MV-4-11 (cell line): Measurements from ENCODE around the gene NECTIN1.

Source experiments
- DNase-seq: peaks from one replicate; lab custom pipeline; 2025; lab: John Stamatoyannopoulos, UW

The NECTIN1 gene

DNA sequence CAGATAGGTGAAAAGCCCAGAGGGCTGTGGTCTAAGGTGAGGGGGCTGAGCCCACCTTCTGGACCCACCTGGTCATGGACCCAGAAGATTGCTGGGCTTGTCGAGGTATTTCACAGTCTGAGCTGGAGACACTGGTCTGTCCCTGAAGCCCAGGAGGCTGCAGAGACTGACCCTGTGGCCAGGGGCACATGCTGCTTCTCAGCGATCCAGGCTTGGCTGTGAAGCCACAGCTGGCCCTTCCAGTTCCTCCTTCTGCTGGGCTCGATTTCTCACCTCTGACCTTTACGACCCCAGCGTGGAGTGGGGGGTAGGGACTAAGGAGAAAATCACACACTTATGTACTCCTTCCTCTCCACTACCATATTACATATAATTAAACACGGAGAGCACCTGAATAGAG is 88.5 kb downstream of the NECTIN1 start:
- DNase-seq, result peak; percentile 49

DNA sequence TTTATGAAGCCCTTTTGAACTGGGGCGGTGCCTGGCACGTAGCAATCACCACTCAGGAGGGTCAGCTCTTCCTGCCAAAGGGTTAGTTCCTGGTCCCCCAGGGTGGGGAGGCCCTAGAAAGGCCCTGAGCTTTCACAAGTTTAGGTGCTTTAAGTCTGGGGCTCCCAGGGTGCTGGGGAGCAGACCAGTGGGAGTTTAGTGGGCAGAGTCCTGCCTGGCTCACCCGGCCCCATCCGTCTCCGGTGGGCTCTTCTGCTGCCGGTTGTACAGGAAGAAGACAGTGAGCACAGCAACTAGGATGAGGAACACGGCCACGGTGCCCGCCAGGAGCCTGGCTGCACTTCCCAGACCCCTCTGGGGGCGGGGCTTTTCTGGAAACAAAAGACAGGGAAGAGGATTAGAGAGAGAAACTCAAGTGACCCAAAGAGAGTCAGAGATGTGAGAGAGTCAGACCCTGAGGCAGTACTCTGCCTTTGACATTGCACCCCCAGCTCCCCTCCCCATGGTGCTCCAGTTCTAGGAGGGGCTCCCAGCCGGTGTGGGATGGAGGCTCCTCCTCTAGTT is 89.3 kb downstream of the NECTIN1 start:
- no peak for DNase-seq

DNA sequence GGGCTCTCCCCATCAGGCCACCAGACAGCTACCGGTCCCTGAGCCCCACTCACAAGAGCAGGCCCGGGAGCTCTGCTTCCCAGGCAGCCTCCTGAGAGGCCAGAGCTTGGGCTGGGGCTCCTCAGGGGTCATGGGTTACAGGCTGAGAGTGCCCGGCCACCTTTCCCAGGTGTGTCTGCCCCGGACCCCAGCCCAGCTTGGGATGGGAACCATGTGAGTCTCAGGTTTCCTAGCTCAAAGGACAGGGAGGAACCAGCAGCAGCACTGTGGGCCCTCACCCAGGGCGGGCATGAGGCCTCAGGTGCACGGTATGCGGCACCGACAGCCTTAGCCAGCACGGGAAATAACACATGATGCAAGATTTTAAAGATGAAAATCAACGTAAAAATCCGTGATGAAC is 90.1 kb downstream of the NECTIN1 start:
- no peak for DNase-seq

DNA sequence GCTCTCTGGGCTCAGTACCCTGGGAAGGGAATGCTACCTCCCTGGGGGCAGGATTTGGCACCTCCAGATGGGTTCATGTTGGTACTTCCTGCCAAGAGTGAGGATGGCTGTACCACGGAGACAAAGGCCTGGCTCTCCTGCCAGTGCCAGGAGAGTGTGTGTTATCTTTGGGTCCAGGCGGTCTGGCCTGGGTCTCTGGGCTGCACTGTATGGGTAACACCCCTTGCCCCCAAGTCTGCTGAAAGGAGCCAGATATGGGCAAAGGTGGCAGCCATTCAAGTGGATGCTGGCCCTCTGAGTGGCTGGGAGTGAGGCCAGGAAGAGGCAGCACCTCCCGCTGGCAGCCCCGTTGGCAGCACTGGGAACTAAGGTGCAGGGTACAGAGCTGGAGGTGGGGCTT is 91.5 kb downstream of the NECTIN1 start:
- DNase-seq, result no peak

DNA sequence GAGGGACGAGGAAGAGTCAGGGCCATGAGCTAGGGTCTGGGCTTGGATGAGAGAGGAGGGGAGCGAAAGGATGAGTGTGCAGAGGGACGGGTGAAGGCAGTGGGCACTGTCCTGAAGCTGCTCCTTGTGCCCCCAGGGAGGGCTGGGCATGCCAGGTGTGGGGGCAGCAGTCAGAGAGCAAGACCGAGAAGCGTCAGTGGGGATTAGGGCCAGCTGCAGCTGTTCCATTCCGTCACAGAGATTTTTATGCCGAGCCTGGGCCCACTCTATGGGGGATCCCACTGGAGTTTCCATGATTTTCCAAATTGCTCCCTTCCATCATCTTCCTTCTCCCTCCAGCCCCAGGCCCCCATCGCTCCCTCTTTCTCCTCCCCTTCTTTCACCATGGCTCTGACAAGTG is 93.2 kb downstream of the NECTIN1 start:
- no peak for DNase-seq

DNA sequence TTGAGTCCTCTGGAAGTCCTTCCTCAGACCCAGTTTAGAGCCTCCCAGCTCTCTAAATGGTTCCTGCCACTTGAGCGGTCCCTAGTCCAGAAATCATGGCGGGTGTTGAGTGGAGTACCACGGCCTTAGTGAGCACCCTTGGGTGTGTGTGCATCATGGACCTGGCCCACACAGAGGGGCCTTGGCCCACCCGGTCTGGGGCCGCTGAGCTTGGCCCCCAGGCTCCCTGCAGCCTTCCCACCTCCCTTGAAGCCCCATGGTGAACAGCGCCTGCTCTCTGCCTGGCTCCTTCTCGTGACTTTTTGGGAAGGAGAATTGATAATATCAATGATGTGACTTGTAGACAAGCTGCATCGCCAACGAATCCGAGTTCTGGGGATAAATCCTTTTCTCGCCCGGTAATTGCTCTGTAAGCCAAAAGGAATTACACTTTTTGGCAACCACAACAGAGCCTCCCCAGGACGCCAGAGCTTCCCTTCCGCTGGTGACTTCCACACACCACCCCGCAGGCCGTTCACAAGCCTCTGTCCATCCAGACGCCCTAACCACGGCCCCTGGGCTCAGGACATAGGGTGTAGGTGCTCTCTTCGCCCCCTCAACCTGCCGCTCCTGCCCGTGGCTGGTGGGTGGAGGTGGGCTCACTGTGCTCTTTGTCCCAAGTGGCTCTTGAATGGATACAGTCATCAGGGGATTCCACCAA is 93.8 kb downstream of the NECTIN1 start:
- DNase-seq, result no peak

DNA sequence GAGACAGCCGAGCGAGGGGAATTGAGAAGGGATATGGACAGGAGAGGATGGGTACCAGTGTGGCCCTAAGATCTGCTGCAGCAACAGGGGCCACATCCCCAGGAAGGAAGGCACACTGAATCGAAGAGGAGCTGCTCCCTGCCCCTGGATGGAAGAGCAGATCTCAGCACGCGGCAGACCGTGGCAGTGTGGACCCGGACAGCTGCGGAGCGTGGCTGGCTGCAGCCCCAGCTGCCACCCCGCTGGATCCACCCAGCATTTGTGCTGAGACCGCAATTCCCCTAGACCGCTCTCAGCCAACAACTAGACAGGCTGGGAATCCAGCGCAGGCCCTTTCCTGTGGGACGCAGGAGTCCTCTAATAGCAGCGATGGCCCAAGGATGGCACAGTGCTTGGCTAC is 94.7 kb downstream of the NECTIN1 start:
- no peak for DNase-seq

DNA sequence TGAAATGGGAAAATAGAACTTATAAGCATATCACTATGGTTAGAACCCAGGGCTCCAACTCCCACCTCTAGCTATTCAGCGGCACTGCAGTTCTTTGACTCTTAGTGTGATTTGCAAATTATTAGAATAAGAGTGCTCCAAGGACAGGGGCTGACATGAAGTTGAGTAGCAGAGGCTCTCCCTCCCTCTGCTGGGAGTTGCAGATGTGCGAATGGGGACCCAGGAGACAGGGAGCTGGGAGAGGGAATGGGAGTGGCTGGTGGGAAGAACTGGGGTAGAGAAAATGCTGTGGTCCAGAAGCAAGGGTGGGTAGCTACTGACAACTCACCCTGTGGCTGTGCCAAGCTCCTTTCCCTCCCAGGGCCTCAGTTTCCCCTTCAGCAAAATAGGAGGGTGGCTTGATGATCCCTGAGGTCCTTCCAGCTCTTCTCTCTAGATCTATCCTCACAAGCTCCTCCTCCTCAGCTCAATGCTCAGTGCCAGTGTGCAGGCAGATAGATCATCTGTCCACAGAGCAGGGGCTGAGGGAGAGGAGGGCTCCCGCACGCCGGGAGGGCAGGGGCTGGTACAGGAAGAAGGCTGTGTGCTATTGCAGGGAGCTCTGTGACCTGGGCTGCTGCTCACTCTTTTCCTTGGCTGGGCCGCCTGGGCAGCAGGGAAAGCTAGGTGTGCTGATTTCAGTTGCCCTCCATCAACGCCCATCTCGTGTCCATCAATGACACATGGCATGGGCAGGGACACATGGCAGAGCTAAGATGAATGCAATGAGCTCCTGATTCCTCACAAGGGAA is 99.0 kb downstream of the NECTIN1 start:
- DNase-seq, result no peak

DNA sequence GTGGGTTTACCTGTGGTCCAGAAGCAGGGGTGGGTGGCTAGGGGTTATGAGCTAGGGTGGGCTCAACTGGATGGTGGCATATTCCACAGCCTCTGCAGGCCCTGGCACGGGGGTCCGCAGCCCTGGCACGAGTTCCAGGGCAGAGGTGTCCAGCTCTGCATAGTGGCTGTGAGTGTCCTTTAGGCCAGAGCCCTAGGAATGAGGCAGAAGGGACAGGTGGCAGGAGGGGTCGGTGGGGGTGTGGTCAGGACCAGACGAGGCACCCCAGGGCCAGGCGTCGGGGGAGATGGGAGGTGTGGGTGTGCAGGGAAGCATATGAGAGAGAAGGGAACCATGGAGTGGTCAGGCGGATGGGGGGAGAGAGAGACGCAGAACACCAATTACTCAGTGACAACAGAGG is 99.9 kb downstream of the NECTIN1 start:
- DNase-seq, result no peak

DNA sequence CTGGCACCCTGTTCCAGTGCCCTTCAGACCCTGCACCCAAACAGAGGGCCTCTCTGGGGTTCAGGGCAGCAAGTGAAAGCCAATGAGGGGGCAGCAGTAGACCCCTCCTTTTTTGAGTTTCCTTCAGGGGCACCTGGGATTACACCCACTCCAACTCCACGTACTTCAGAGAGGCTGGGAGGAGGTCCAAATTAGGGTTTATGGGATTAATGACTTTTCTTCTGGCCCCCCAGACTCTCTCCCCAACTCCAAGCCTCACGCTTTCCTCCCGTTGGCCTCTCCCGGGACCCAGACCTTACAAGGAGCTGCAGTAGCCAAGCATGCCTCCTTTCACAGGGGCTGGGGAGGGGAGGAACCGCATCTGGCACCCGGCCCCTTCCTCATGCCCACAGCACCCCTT is 101.7 kb downstream of the NECTIN1 start:
- no peak for DNase-seq

DNA sequence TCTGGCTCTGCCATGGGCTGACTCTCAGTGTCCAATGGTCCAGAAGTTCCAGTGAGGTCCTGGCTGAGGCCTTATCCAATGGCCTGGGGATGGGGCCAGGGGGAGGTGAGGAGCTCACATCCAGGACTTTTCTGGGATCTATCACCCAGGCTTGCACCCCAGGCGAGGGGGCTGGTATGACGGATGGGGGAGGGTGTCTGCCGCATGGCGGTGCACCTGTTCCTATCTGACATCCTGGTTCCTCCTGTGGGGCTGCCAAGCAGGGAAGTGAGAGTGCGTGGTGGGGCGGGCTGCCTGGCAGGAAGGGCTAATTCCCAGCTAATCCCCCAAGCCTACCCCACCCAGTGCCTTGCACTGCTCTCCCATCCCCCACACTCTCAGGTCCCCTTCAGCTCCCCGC is 102.1 kb downstream of the NECTIN1 start:
- DNase-seq, result peak; percentile 85

DNA sequence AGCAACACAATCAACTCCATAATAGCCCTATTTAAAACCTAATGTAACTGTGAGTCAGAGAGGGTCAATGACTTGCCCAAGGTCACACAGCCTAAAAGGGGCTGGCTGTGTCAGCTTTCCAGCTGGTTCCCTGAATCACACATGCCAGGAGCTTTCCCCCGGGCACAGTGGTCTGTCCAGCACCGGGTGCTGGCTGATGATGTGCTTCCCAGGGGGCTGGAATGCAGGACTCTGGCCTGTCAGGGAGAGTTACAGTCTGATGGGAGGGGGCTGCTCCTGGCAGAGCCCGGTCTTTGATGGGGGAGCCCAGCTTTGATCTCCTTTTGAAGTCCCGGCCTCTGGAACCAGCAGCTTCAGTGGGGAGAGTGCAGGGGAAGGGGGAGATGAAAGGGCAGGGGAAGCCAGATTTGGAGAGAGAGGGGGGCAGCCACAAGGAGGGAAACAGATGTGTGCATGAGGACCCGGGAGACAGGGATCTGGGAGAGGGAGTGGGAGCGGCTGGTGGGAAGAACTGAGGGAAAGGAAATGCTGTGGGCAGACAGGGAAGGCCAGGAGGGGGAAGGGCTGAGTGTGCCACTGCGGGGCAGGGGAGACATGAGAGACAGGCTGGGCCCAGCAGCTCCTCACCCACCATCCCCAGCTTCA is 102.7 kb downstream of the NECTIN1 start:
- no peak for DNase-seq

DNA sequence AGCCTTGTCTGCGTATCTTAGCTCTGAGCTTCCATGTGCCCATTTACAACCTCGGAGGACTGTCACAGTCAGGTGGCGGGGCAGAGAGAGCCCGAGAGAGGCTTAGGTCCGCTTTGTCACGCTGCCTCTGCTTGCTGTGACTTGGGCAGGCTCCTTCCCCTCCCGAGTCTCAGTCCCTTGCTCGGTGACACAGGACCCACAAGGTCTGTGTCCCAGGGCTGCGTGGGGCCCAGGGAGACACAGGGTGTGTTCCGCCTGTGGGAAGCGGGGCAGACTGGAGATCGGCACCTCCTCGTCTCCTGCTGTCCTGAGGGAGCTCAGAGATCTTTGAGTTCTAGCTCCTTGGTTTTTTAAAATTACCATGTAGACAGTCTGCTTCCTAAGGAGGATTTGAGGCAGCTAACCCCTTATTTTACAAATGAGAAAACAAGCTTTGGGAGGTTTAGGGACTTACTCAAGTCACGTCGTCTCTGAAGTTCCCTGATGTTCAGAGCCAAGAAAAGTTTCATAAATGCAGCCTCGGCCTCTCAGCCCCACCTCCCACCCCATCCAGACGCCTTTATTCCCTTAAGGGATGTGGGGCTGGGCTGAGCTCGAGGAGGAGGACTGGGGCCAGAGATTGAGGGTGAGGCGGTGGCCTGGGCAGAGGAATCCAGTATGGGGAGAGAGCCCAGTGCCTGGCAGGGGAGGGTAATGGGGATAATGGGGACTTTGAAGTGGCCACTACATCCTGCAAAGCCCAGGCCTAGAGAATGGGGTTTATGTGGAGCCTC is 103.6 kb downstream of the NECTIN1 start:
- DNase-seq, result no peak

DNA sequence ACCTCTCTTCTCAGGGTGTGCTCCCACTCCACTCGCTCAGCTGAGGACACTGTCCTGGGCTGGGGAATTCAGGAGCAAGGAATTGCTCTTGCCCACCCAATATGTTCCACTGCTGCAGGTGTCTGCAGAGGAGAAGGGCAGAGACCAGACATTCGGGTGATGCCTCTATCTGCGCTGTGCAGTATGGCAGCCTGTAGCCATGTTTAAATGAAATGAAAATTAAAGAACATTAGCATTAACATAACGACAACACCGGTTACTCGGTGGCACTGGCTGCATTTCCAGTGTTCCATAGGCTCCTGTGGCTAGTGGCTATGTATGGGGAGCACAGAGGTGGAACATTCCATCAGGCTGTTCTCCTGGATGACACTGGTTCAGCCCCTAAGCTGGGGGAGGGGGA is 104.4 kb downstream of the NECTIN1 start:
- no peak for DNase-seq

DNA sequence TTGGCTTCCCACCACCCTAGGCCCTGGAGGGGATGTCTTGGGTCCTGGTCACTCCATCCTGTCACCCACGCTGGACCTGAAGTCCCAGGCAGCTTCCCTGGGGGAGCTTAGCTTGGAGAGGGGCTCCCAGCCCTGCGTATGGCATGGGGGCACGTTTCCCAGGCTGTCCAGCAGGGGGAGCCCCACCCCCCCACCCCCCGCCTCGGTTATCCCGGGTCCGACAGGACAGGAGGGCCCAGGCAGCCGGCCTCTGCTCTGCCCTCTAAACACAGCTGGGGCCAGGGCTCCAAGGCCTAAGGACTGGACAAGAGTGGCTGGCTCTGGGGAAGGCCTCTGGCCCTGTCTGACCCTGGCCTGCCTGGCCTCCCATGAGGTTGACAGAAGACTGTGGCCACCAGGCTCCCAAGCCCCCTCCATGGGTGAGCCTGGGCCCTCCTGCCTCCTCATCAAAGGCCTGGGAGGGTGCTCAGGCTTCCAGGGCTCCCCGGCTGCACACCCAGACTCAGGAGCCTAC is 104.8 kb downstream of the NECTIN1 start:
- DNase-seq, result no peak

DNA sequence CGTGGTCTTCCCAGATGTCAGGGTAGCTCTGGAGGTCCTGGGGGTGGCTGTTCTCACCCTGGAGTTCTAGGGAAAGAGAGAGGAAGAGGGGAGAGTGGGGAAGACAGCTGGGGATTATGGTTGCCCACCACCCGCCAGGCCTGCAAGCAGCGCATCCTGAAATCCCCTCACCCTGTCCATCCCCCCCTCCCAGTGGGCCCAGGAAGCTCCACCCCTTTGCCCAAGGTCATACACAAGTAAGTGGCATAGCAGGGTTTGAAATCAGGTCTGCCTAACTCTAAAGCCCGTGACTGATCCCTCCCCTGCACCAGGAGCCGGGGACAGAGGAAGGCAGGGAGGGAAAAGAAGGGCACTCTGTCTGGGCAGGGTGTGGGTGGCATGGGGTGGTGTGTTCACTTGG is 105.3 kb downstream of the NECTIN1 start:
- DNase-seq, result no peak

DNA sequence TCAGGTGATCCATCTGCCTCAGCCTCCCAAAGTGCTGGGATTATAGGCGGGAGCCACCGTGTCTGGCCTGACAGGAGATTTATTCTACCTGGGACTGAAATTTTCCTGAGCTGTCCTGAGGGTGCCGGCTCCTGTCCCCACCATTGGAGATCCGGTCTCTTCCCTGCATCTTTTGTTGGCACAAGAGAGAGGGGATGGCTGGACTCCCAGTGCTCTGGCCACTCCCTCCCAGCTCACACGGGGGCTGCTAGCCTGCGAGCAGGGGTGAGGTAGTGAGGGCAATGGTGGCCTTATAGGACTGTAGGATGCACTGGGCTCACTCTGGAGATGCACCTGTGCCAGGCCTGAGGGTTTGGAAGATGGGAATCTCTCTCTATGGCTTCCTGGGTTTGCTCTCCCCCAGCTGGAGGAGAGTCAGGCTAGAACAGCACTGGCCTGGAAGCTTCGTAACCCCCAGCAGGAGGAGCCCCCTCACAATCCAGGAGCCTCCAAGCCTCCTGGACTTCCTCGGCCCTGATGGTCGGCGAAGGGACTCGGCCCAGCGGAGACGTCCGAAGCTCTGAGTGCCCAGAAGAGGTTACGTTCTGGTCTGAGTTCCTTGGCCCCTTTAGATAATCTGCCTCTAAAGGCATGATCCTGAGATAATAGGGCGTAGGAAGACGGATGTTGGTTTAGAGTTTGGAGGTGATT is 106.4 kb downstream of the NECTIN1 start:
- no peak for DNase-seq

DNA sequence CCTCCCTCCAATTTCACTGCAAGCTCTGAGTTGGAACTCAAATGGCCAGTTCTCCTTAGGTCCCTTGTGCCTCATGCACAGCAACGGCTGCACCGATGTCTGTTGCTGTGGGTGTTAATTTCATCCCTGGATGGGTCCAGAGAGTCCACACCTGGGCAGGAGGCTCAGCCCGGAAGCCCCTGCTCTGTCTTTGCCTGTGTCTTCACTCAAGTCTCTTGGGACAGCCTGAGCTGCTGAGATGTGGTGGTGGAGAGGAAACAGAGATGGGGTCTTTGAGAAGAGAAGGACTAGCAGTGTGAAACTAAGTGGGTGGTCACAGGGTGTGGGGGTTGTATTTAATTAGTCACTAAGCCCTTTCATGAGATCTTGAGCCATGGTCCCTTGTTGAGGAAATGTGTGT is 109.3 kb downstream of the NECTIN1 start:
- no peak for DNase-seq

DNA sequence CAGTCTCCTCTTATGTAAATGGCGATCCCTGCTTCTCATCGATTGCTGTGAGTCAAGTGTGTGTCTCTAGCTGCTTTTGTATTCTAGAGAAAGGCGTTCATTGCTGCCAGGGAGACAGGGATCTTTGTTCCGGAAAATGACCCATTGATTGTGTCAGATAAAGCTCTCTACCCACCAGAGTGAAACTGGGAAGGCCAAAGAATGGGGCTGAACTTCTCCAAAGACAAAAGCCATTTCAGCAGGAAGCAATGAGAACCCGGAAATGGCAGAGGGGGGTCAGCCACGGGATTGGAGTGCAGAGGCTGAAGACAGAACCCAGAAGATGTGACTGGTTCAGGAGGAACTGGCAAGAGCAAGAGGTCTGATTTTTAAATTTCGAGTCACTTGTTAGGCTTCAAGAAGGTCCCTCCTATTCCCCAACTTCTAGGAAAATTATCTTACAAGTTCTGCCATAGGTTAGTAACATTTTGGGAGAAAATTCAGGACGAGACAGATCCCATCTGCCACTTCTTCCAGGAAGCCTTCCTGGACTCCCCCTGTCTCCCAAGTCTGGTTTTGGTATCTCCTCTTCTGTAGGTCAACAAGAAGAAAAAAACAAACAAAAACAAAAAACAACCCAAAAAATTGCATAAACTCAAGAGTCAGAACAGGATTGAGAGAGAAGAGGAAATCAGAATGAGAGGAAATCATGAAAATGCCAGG is 110.6 kb downstream of the NECTIN1 start:
- DNase-seq, result peak; percentile 91

DNA sequence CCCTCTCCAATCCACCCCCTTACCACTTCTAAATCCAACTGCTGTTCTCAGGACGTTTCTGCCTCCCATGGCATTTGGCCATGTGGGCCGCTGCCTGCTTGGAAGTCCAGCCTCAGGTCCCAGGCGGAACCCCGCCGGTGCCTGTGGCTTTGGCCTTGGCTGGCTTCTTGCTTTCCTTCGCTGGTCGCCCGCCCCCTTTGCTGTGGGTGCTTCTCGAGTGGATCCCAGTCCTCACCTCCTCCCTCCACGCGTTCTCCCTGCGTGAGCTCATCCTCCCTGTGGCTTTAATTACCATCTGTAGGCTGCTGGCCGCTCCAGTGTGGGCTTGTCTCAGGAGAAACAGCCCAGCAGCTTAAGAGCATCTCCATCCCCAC is 111.7 kb downstream of the NECTIN1 start:
- DNase-seq, result no peak
